GM12878 (cell line): ENCODE measurements around the gene RAB26. TPM values are rescaled to one million over a fixed set of nuclear protein-coding genes. Genes with fewer than 3 reads are reported as not detected.
"Not testable (repeated sequence)": the region's sequence is repeated elsewhere in the genome, so short reads cannot be mapped to it uniquely, and the experiment has no call there.

Source experiments
- ATAC-seq: fragments of 200-7000 bp; cut with Tn5 transposase; 3 replicates; pipeline ENCODE4 v1.9.1; 2020; ENCODE audit warnings: mild to moderate bottlenecking, moderate library complexity
- BruUV-seq: library from RNA; stranded (reverse); fragments of 400-500 nt; replicated peaks from 2 replicates; lab custom pipeline; 2021; lab: Mats Ljungman, UMichigan
- CTCF ChIA-PET: fragments of 300-600 bp; sonication (Branson Sonifier 250); formaldehyde crosslinking; extraction: SDS; loops from one replicate; lab custom pipeline; 2021; ENCODE audit warnings: inconsistent platforms; lab: Yijun Ruan, JAX
- POLR2A ChIA-PET: fragments of 350-600 bp; formaldehyde crosslinking; extraction: SDS; loops from one replicate; lab custom pipeline; 2021; ENCODE audit warnings: inconsistent platforms; lab: Charles Lee
- RAD21 ChIA-PET: fragments of 300-600 bp; sonication (Branson Sonifier 250); formaldehyde crosslinking; loops from one replicate; lab custom pipeline; 2023; ENCODE audit warnings: antibody characterized with exemption; ENCODE audit not compliant: unreplicated experiment; lab: Charles Lee
- SMC1A ChIA-PET: fragments of 300-600 bp; sonication (Branson Sonifier 250); formaldehyde crosslinking; loops from one replicate; lab custom pipeline; 2023; ENCODE audit not compliant: unreplicated experiment, uncharacterized antibody; lab: Charles Lee
- DNase-seq: peaks from one replicate; pipeline ENCODE4 v3.0.0-alpha.2; 2011; ENCODE audit warnings: low read depth, low spot score
- FAIRE-seq: peaks from 3 replicates; lab custom pipeline; 2011; peaks lifted over from hg19 to GRCh38; lab: Jason Lieb, UNC
- H2AFZ ChIP-seq: 2 replicates; pipeline ENCODE4 v1.6.0; 2011; ENCODE audit warnings: low read depth, low read length, control low read depth; ENCODE audit not compliant: control insufficient read depth
- H3K27ac ChIP-seq: 2 replicates; pipeline ENCODE4 v1.5.1; 2011; ENCODE audit warnings: control low read depth; ENCODE audit not compliant: control insufficient read depth, insufficient read depth
- H3K27me3 ChIP-seq, 2 experiments: replicated peaks in 1 of 2; 2 replicates each; pipeline versions ENCODE4 v1.6.0 to v1.6.1; 2011; ENCODE audit warnings: low read length in 1 of 2; ENCODE audit not compliant: control insufficient read depth in 2 of 2, insufficient read depth in 2 of 2
- H3K36me3 ChIP-seq, 2 experiments: 2 replicates each; pipeline ENCODE4 v1.5.1; 2011; ENCODE audit warnings: low read length in 1 of 2; ENCODE audit not compliant: control insufficient read depth in 2 of 2, insufficient read depth in 2 of 2
- H3K4me1 ChIP-seq: 2 replicates; pipeline ENCODE4 v1.6.1; 2011; ENCODE audit warnings: mild to moderate bottlenecking, low read length, moderate library complexity, mixed read lengths; ENCODE audit not compliant: control insufficient read depth, insufficient read depth
- H3K4me2 ChIP-seq: 2 replicates; pipeline ENCODE4 v1.6.0; 2011; ENCODE audit warnings: control low read depth; ENCODE audit not compliant: control insufficient read depth, insufficient read depth
- H3K4me3 ChIP-seq: fragments of 200-600 bp; sonication (generic); 2 replicates; pipeline ENCODE4 v1.5.1; 2016
- H3K79me2 ChIP-seq: 2 replicates; pipeline ENCODE4 v1.6.0; 2011; ENCODE audit warnings: low read length; ENCODE audit not compliant: control insufficient read depth, insufficient read depth
- H3K9ac ChIP-seq: 2 replicates; pipeline ENCODE4 v1.8.0; 2011; ENCODE audit warnings: low read length, control low read depth, mixed read lengths; ENCODE audit not compliant: control insufficient read depth, insufficient read depth
- H3K9me3 ChIP-seq: replicated peaks from 3 replicates; pipeline ENCODE4 v1.5.1; 2011; ENCODE audit warnings: mild to moderate bottlenecking, low read length; ENCODE audit not compliant: control insufficient read depth, insufficient read depth
- H4K20me1 ChIP-seq: 2 replicates; pipeline ENCODE4 v1.6.0; 2011; ENCODE audit not compliant: control insufficient read depth, insufficient read depth
- IKZF1 ChIP-seq: fragments of 450-650 bp; conservative IDR thresholded peaks from 2 replicates; pipeline ENCODE4 v1.6.1; 2017; ENCODE audit warnings: antibody characterized with exemption, mild to moderate bottlenecking
- WGBS: methylation state at CpG from one replicate; pipeline ENCODE4 v1.1.6; 2016; ENCODE audit warnings: low lambda C conversion rate; ENCODE audit not compliant: insufficient replicate concordance, insufficient coverage; ENCODE audit errors: missing lambda C conversion rate; 5-methylcytosine and 5-hydroxymethylcytosine counted together
- in situ Hi-C: fragments of 300-500 bp; cut with MboI; formaldehyde crosslinking; loops from 9 replicates; pipeline ENCODE4 v1.14.3; 2018; ENCODE audit warnings: mixed read lengths
- intact Hi-C: fragments of 100-400 bp; cut with micrococcal nuclease; formaldehyde crosslinking; loops from one replicate; pipeline ENCODE4 v1.14.2; 2022; ENCODE audit not compliant: unreplicated experiment
- polyA plus RNA-seq, 11 experiments: library from polyadenylated mRNA; depleted of rRNA in 4 of 11; unstranded in 6 of 11; stranded (reverse) in 5 of 11; fragments of >200 nt; fragmentation: Nextera tagmentation in 4 of 11; fragmentation: Illumina TruSeq in 1 of 11; extraction: Ambion mirVana in 4 of 11; extraction: Trizol in 1 of 11; gene quantifications; 1 replicate in 1 of 11; 2 replicates in 10 of 11; pipeline versions ENCODE4 v1.2.1 to v1.2.3, GENCODE V29; 2011 to 2016; ENCODE audit warnings: inconsistent platforms in 2 of 11, missing spikeins in 2 of 11, low read depth in 1 of 11
- total RNA-seq, 4 experiments: library from RNA; depleted of rRNA in 3 of 4; stranded (reverse); fragments of >200 nt in 3 of 4; fragmentation: Illumina TruSeq in 1 of 4; extraction: Trizol in 1 of 4; gene quantifications; 2 replicates each; pipeline versions ENCODE4 v1.2.1 to v1.2.3, GENCODE V29; 2013 to 2021

RAB26 gene
- total and polyA plus RNA-seq, 10 of the 15 experiments (the other 5 are each of a cell fraction or from before 2014, with no cell fraction given) = 0.13 to 4.5 (median 0.33) TPM; not detected in 1

DNA sequence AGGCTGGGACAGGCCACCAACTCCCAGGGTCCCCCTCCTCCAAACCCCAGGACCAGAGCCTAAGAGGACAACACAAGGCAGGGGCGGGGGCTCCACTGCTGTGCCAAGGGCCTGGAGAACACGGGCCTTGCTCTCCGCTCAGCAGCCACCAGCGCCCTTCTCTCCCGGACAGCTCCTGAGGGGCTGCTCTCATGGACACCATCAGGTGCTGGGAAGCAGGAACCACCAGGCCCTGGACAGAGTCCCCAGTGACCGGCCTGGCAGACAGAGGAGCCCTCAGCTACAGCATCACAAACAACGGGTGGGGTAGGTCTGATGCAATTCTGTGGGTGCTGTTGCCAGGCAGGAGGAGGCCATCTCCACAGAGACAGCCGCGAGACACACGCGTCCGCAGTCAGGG lies 14.6 kb upstream of the RAB26 start:
- H3K36me3 ChIP-seq, in situ Hi-C loops, CTCF ChIA-PET, intact Hi-C loops, SMC1A ChIA-PET, H3K4me1 ChIP-seq, H3K27me3 ChIP-seq, H3K4me3 ChIP-seq, H2AFZ ChIP-seq, RAD21 ChIA-PET, H3K9ac ChIP-seq, DNase-seq, H3K9me3 ChIP-seq, POLR2A ChIA-PET, H3K79me2 ChIP-seq, H3K4me2 ChIP-seq, ATAC-seq, BruUV-seq, H3K27ac ChIP-seq, H4K20me1 ChIP-seq, FAIRE-seq: not testable (repeated sequence)
- WGBS = 100% methylated on average over 4 of the region's 12 CpGs

DNA sequence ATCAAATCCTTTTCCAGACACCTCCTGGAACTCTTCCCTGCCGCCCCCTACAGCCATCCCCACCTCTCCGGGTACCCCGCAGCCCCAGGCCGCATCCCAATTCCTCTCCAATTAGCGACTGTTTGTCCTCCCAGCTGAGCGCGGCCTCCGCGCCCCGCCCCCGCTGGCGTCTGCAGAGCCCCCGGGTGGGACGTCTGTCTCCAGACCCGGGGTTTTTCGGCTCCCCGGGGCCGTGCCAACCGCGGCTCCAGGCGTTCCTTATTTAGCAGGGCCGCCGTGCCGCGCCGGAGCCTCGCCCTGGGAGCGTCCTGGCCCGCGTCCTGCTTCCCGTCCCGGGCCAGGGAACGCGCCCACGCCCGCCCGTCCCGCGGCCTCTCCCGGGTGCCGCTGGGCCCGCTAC lies 13.4 kb upstream of the RAB26 start:
- TF ChIP-seq IKZF1 = 0 out of 2 replicates have a peak, but pooled peaks have one; percentile 25
- DNase-seq, H3K9ac ChIP-seq, H3K4me2 ChIP-seq, H3K36me3 ChIP-seq, in situ Hi-C loops, RAD21 ChIA-PET, H4K20me1 ChIP-seq, SMC1A ChIA-PET, POLR2A ChIA-PET, H3K27ac ChIP-seq, H2AFZ ChIP-seq, intact Hi-C loops, H3K4me1 ChIP-seq, FAIRE-seq, ATAC-seq, H3K27me3 ChIP-seq, BruUV-seq, CTCF ChIA-PET, H3K9me3 ChIP-seq, H3K79me2 ChIP-seq: not testable (repeated sequence)
- peak overlapping the region; percentile 63 for H3K4me3 ChIP-seq
- 3% methylated on average over 22 of the region's 42 CpGs for WGBS
